Fibroblast of skin of left biceps (primary cell): ENCODE data around the gene MNDA.
"Not testable (repeated sequence)": the region's sequence is repeated elsewhere in the genome, so short reads cannot be mapped to it uniquely, and the experiment has no call there.

Experiments
- DNase-seq, 2 experiments: peaks; one replicate each; pipeline ENCODE4 v3.0.0-alpha.2; 2013; ENCODE audit warnings: low read depth in 2 of 2

The MNDA gene

GRCh38 chr1:158838660-158839059 lies 7.5 kb downstream of the MNDA start:
- DNase-seq: no peak

- DNase-seq: no peak
These were observed 8.4 kb downstream of the MNDA start for GRCh38 chr1:158839566-158839965.

- no peak for DNase-seq
These were observed 9.1 kb downstream of the MNDA start for GRCh38 chr1:158840236-158840635.

GRCh38 chr1:158864595-158864994 lies 33.4 kb downstream of the MNDA start:
- DNase-seq: no peak

- not testable (repeated sequence) for DNase-seq
These were observed 39.3 kb downstream of the MNDA start for GRCh38 chr1:158870438-158870837.

GRCh38 chr1:158873141-158873540 lies 42.0 kb downstream of the MNDA start:
- DNase-seq: no peak

- DNase-seq: no peak
These were observed 62.5 kb downstream of the MNDA start for GRCh38 chr1:158893654-158894053.

- DNase-seq: no peak
These were observed 67.6 kb downstream of the MNDA start for GRCh38 chr1:158898722-158899121.
